ENCODE data around the gene CYB561D2.

The CYB561D2 gene

DNA sequence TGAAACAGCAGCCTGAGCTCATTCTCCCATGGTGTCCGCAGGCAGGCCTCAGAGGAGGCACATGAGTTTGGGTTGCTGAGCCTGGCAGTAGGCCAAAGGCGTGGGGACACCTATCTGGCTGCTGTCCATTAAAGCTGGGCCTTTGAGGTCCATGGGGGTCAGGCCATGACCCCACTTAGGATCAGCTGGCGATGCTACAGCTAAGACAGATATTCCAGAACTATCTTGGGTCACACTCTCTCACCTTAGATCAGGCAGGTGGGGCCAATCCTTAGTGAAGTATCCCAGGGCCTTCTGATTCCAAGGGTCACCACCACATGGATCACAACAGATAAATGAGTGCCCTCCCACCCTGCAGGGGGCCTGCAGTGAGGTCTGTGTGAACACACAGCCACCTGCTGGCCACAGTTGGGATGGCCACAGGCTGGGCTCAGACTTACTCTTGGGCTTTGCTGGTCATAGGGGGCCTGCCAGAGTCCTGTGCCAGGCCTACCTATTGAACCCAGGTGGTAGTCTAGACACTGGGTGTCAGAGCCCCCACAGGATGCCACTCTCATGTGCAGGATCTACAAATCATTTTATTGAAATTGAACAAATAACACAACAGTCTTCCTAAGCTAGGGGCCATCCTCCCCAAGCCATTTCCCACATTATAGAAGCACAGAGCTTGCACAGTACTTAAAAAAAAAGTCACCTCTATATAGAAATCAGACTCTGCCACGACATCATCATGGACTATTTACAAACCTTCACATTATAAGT, 26.1 kb upstream of the CYB561D2 start:
- DNase-seq, result peak; percentile 82

DNA sequence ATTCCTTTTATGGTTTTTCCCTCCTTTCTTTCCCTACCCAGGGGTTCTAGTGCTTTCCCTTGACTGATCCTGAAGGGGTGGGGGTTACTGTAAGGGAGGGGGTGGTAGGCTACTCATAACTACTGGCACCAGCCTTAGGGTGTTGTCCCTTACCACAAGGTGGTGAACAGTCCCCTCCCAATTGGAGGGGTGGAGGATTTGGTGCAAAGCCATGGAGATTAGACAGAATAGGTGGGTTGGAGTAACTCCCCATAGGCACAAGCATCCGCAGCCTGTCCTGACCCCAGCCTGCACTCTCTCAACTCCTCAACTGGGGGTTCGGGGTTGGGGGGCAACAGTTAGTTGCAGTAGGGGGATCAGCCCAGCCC, 25.6 kb upstream of the CYB561D2 start:
- no peak for DNase-seq

DNA sequence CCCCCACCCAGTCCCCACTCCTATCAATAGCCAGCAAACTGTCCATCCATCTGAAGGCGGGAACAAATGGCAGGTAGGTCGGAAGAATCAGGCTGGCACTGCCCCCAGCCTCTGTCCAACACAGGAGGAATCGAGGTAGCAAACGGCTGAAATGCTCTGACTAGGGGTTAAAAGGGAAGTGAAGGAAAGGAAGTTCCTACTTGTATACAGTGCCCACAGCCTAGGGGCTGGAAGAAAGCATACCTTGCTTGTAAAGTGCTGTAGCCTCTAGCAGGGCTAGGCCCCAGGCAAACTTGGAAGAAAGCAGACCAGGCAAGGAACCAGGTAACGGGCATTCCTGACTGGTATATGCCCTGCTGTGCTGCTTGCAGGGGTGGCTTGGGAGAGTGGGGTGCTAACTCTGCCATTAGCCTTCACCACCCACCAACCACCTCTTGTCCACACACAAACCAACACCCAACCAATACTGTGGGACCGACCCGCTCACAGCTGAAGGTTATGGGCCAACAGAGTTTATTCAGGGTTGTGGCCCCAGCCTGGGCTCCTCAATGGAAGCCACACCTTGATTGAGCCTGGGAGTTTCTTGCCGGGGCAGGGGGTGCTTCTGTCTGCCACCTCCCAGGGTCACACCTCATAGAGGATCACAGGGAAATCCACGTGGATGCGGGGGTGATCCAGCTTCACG, 25.0 kb upstream of the CYB561D2 start:
- DNase-seq, result no peak

DNA sequence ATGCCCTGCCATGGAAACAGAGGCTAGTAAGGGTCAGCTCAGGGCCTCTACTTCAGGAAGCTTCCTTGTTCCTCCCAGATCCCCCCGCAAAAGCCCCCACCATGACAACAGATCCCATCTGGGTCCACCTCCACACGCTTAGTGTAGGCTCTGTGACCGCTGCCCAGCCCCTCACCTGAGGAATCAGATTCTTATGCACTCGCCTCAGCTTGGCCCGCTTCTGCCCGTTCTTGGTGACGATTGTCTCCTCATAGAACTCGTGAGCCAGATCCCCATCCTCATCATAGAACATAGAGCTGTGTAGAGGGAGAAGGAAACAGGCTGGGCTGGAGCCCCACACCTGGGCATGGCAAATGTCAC, 24.5 kb upstream of the CYB561D2 start:
- no peak for DNase-seq

DNA sequence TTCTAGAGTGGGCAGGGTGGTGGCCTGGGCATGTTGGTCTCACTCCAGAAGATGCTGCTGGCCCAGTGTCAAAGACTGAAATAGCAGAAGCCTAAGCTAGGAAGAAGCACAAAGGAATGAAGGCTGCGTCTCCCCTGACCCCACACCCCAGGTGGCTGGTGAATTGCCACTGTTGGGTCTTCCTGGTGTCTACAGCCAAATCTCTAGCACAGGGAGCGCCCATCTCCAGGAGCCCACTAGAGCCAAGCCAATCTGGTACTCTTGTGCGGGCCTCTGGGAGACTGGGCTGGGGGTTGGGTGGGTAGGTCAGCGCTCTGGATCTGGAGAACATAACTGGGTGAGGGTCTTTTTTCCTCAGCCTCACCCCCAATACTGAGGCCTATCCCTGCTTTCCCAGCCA, 23.5 kb upstream of the CYB561D2 start:
- DNase-seq, result no peak

DNA sequence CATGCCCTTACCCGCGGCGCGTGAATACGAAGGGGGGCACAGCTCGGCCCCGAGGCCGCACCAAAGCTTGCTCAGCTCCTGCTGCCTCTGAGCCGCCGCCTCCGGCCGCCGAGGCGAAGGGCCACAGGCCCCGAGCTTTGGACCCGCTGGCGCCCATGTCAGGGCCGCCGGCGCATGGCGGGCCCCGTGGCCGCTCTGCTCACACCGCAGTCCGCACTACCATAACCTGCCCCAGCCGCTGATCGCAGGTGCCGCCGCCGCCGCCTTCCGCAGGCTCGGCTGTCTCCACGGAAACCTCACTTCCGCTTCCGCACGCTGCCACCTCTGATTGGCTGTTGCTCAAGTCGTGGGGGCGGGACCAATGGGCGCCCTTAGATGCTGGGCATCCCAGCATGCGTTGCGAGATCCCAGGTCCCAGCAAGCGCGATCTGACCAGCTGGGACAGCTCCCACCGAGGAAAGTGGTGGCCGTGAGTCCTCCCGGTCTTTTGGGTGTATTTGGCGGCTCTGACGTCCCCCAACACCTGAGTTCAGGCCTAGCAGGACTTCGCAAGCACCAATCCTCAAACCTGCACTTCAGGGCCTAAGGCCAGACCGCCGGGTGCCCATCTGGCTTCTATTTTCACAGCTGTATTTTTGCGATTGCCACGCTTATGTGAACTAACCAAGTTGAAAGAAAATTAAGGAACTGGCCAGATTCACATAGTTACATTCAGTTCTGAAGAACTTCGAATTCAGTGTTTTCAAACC, 22.5 kb upstream of the CYB561D2 start, which contains the start of gene TUSC2:
Gene TUSC2, minus strand, starts transcription at position 281 of the 749 bp plus-strand sequence. Its CDS starts 124 bp downstream, at position 157.
- DNase-seq, result peak; percentile 97

DNA sequence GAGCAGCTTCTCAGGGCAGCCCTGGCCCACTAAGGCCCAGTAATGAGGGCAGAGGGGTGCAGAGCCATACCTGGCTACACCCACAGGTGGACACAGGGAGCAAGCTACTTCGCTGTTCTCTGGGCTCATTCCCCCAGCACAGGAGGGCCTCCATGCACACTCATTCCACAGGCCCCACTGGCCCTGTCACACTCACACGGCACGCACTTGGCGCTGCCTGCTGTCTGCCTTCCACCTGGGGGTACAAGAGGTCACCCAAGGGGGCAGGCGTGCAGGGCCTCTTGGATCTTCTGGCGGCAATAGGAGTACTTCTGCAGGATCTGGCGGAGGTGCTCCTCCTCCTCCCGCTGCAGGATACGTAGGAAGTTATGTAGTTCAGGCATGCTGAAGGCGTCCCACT, 20.3 kb upstream of the CYB561D2 start:
- DNase-seq, result no peak

DNA sequence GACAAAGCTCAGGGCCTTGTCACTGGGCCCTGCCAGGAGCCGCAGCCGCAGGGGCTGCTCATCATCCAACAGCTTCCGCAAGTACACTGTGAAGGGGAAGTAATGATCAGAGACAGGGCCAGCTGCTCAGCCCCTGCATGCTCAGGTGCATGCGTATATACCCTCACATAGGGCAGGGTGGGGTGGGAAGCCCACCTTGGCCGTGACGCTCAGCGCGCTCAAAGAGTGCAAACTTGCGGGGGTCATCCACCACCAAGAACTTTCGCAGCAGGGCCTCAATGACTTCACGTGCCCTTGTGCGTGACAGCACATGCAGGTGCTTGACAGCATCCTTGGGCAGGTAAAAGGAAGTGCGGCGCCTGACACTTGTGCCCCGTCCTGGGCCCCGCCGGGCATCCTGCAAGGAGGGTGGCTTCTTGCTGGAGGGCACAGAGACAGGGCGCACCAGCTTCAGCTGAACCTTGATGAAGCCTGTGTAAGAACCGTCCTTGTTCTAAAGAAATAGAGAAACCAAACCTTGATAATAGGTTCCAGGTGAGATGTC, 19.2 kb upstream of the CYB561D2 start:
- no peak for DNase-seq

DNA sequence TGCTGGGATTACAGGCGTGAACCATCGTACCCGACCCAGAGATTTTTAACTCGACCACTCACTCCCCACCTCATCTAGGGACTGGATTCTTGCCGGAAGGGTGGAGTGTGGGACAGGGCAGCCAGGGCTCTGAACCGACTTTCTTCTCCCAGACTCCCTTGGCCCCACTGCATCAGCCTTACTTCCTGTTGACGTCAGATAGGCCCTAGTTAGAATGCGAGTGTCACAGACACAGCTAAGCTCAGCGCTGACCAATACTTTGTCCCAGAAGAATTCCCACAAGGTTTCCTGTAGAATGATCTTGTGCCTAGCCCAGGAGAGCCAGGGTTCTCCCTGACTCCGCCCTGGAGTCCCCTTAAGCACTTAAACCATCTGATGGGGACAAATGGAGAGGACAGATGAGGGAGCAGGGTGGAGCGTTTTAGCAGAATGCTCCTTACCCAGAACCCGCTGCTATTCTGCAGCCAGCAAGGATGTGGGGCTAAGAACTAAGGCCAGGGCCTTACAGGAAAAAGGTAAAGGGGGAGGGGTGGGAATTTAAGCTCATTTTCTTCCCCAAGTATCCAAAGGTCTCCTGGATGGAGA, 16.8 kb upstream of the CYB561D2 start:
- DNase-seq, result no peak

DNA sequence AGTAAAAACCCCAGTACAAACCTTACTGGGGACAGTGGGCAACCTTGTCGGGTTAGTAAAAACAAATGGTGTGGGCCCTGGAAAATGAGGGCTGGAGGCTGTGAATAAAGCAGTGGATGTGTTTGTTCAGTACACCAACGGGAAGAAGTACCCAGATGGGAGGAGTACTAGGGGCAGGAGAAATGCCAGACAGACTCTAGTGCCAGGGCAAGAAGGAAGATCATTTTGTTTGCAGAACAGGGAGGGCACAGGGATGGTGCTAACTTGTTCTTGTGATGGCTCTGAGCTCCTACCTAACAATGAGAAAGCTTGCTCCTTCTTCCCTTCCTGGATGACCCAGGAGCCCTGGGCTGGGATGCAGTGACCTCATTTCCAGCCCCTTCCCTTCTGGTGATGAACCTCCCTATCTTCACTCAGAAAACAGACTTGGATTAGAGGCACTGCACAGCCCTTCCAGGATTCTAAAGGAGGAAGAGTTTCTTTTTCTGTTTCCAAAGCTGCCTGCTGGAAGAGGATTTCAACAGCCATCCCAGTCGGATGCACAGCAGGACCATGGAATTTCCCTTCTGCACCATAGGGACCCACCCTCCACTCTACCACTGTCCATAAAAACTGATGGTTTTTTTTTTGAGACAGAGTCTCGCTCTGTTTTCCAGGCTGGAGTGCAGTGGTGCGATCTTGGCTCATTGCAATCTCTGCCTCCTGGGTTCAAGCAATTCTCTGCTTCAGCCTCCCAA, 16.2 kb upstream of the CYB561D2 start:
- DNase-seq, result no peak

DNA sequence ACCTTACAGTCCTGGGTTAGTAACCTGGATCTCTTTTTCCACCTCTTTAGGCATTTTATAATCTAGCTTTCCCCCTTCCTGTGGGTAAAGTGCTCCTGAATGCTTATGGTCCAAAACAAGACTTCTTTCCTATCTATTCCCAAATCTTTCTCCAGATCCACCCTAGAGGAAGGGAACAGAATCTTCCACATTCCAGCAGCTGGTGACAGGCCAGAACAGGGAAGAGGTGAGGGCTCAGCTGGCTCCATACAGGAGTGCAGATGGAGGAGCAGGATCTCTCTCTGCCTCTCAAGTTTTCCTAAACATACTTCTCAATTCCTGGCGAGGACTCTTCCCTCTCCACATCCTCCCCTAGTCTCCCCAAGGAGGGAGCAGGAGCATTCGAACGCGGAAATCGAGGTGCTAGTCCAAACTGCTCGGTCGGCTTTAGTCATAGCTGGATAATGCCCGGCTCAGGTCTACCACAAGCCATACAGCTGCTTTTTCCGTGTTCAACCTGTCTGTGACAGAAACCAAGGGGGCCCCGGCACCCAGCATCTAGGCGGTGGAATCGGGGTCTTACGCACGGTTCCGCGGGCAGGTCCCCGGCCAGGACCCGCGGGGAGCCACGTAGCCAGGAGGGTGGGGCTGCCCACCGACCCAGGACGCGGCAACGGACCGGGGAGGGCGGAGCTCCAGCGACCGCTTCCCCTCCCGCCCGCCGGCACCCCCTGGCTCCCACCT, 14.0 kb upstream of the CYB561D2 start:
- DNase-seq, result no peak

DNA sequence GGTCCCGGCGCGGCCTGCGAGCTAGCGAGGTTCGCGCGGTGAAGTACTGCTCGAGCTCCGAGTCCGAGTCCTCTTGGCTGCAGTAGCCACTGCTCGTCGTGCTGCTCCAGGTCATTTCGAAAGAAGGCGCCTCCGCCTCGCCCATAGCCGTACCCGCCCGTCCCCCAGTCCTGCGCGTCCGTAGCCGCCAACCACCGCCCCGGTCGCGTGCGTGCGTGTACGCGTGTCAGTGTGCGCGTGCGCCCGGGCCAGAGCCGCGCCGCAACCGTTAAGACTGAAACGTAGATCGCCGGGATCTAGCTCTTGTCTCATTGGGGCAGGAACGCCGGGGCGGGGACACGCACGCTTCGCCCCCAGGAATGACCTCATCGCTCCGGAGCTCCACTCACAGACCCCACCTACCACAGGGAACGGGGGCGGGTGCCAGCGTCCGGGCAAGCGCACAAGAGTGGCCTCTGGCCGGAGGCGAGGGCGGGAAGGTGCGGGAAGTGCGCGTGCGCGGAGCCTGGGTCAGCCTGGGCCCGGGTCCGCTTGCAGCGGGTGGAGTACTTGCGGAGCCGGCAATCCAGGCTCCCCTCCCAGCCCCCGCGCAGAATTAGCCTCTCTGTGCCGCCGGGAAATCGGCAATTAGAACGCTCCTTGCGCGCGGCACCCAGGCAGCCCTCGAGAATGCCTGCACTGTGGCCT, 13.3 kb upstream of the CYB561D2 start:
- peak; percentile 98 for DNase-seq

DNA sequence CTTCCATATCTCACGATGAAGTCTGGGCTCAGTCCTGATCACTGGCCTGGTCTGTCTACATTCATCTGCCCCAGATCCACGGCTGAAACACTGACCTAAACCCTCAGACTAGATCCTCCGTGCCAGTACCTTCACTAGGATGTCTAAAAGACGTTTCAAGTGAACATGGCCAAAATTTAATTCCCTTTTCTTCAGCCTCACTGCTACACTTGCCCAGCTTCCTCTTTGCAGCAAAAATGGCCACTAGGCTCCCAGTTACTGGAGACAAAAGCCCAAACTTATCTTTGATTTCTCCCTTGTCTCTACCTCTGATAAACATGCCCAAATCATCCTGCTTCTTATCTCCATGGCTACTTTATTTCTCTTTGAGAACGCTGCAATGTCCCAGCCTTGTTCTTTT, 11.7 kb upstream of the CYB561D2 start:
- DNase-seq, result no peak

DNA sequence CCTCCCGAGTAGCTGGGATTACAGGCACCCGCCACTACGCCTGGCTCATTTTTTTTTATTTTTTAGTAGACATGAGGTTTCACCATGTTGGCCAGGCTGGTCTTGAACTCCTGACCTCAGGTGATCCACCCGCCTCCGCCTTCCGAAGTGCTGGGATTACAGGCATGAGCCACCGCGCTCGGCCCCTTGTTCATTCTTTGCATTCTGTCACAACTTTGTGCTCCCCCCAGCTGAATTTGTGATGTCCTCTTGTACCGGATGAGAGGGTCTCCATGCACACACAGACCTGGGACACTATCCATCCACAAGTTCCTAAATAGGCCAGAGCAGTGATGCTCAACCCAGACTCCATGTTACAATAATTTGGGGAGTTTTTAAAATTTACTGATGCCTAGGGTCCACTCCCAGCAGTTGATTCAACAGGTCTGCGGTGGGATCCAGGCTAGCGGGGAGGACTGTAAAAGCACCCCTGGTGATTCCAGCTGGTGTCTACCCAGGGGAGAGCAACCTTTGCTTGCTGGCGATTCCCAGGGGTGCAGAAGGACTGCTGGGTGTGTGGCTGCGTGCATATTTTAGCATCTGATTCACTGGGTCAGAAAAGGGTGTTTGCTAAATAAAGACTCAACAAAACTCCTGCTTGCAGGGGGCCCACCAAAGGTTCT, 11.0 kb upstream of the CYB561D2 start:
- DNase-seq, result no peak

DNA sequence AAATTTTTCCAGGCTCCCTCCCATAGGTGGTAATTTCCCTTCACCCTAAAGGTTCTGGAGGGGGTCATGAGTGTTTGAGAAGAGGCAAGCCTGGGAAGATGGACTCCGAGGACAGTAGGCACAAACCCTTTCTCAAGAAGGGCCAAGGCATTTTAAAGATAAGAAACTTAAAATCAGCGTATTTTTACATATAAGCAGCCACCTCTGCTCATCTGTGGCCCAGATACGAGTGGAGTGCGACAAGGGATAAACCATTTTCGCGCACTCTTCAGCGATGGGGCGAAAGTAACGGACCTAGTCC, 10.6 kb upstream of the CYB561D2 start:
- no peak for DNase-seq

DNA sequence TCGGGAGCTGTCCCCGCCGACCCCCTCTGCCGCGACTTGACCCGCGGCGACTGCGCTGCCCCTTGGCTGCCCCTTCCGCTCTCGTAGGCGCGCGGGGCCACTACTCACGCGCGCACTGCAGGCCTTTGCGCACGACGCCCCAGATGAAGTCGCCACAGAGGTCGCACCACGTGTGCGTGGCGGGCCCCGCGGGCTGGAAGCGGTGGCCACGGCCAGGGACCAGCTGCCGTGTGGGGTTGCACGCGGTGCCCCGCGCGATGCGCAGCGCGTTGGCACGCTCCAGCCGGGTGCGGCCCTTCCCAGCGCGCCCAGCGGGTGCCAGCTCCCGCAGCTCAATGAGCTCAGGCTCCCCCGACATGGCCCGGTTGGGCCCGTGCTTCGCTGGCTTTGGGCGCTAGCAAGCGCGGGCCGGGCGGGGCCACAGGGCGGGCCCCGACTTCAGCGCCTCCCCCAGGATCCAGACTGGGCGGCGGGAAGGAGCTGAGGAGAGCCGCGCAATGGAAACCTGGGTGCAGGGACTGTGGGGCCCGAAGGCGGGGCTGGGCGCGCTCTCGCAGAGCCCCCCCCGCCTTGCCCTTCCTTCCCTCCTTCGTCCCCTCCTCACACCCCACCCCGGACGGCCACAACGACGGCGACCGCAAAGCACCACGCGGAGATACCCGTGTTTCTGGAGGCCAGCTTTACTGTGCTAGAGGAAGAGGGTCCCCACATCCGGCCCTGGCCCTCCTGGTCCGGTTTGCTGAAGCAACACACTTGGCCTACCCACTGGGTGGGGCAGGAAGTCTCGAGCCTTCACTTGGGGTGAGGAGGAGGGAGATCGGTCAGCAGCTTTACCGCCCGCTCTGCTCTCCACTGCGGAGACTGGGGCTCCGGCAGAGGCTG, 10.0 kb upstream of the CYB561D2 start, which contains the start of gene RASSF1:
Gene RASSF1, minus strand, starts transcription at position 389 of the 882 bp plus-strand sequence. Its CDS starts 31 bp downstream, at position 358.
- peak; percentile 82 for DNase-seq

DNA sequence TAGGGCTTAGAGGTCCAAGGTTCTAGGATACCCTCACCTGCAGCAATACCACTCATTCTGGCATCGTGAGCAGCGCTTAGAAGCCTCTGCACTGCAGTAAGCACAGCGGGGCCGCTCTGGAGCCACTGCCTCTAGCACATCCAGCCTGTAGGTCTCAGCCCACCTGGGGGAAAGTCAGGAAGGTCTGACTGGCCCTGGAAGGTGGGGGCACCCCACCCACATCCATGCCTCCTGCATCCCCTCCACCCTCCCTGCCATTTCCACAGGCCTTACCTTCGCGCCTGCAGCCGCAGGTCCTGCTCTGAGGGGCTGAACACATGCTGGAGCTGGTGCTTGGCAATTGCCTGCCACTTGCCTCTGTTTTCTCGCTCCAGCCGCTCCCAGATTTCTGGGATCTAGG, 9.1 kb upstream of the CYB561D2 start:
- DNase-seq, result no peak

DNA sequence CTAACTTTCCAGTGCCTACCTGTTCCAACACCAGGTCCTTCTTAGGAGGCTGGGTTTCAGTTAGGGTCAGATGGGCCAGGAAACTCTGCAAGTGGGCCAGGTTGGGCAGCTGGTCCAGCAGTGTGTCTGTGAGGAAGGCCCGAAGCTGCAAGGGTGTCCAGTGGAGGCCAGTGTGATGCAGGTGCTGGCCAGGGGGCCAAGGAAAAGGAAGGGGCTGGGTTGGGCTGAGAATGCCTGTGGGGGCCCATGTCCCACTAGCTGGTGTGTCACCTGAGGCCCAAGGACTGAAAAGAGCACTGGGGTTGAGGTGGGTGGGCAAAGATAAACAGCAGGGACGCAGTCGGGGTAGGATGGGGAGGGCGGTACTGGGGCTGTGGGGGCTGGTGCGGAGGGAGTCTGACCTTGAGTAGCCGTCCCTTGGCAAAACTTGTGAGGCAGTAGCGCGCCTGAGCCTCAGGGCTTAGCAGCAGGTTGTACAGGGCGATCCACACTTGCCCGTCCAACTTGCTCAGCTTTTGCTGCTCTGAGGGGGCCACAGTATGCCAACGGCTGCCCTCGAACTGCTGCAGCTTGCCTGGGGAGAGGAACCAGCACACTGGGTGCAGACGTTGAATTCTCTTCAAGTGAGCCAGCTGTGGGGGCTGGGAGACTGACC, 8.5 kb upstream of the CYB561D2 start:
- DNase-seq, result no peak

All from stimulated activated CD8-positive, alpha-beta memory T cell treated with anti-CD3 and anti-CD28 coated beads, Interleukin-4, amount 100 ng/mL, for 48 hours (primary cell).